K562 (cell line): ENCODE results near the gene AKT3. TPM values are rescaled to one million over a fixed set of nuclear protein-coding genes. Genes with fewer than 3 reads are reported as not detected.
"Not testable (repeated sequence)": the region's sequence is repeated elsewhere in the genome, so short reads cannot be mapped to it uniquely, and the experiment has no call there.

Experiments
- ATAC-seq: fragments of 200-7000 bp; cut with Tn5 transposase; 3 replicates; pipeline ENCODE4 v1.9.1; 2020; ENCODE audit warnings: moderate library complexity
- BruUV-seq: library from RNA; stranded (reverse); fragments of 400-500 nt; replicated peaks from 2 replicates; lab custom pipeline; 2021; lab: Mats Ljungman, UMichigan
- CTCF ChIA-PET: fragments of 300-600 bp; formaldehyde crosslinking; extraction: SDS; loops from one replicate; lab custom pipeline; 2021; ENCODE audit warnings: low intra/inter-chr PET ratio; lab: Yijun Ruan, JAX
- POLR2A ChIA-PET: fragments of 300-600, 350-650 bp; sonication (Branson Sonifier 250); formaldehyde crosslinking; extraction: SDS; loops from one replicate; lab custom pipeline; 2021; ENCODE audit warnings: antibody characterized with exemption, inconsistent platforms; lab: Yijun Ruan, JAX
- DNase-seq, 4 experiments: peaks; one replicate each; pipeline versions ENCODE4 v3.0.0 to v3.0.0-alpha.2; 2011 to 2018; ENCODE audit warnings: low spot score in 3 of 4, mixed read lengths in 3 of 4; ENCODE audit errors: extremely low read depth in 1 of 4
- FAIRE-seq: peaks from 2 replicates; lab custom pipeline; 2011; peaks lifted over from hg19 to GRCh38; lab: Jason Lieb, UNC
- H2AFZ ChIP-seq: 2 replicates; pipeline ENCODE4 v1.6.0; 2011; ENCODE audit warnings: low read depth, low read length, control low read depth, inconsistent platforms
- H3K27ac ChIP-seq: fragments of 200-600 bp; 3 replicates; pipeline ENCODE4 v1.8.0; 2011; ENCODE audit warnings: low read depth, mild to moderate bottlenecking, control low read depth, inconsistent platforms, low read length, moderate library complexity, mixed read lengths; ENCODE audit errors: extremely low read depth
- H3K27me3 ChIP-seq, 2 experiments: fragments of 300-600 bp in 1 of 2; 2 replicates in 1 of 2; 3 replicates in 1 of 2; pipeline versions ENCODE4 v1.6.0 to v1.8.0; 2011; ENCODE audit warnings: inconsistent platforms in 2 of 2, low read length in 2 of 2, mild to moderate bottlenecking in 1 of 2, mixed read lengths in 1 of 2, moderate library complexity in 1 of 2; ENCODE audit not compliant: control insufficient read depth in 2 of 2, insufficient read depth in 2 of 2
- H3K36me3 ChIP-seq: fragments of 300-600 bp; 3 replicates; pipeline ENCODE4 v1.8.0; 2011; ENCODE audit warnings: mild to moderate bottlenecking, low read length, inconsistent platforms; ENCODE audit not compliant: control insufficient read depth, insufficient read depth
- H3K4me1 ChIP-seq, 2 experiments: fragments of 200-600 bp in 1 of 2; replicated peaks in 1 of 2; 2 replicates in 1 of 2; 3 replicates in 1 of 2; pipeline versions ENCODE4 v1.5.1 to v1.8.0; 2011; ENCODE audit warnings: inconsistent platforms in 2 of 2, low read length in 2 of 2, mild to moderate bottlenecking in 1 of 2, mixed read lengths in 1 of 2, moderate library complexity in 1 of 2; ENCODE audit not compliant: control insufficient read depth in 2 of 2, insufficient read depth in 2 of 2
- H3K4me2 ChIP-seq: 2 replicates; pipeline ENCODE4 v1.6.1; 2011; ENCODE audit warnings: low read length, control low read depth, inconsistent platforms, mixed read lengths; ENCODE audit not compliant: insufficient read depth
- H3K4me3 ChIP-seq: fragments of 200-600 bp; sonication (generic), shearing (Covaris generic); 2 replicates; pipeline ENCODE4 v1.5.1; 2016; ENCODE audit warnings: control low read depth, inconsistent platforms
- H3K79me2 ChIP-seq: fragments of 200-600 bp; 3 replicates; pipeline ENCODE4 v1.8.0; 2011; ENCODE audit warnings: low read length, inconsistent platforms; ENCODE audit not compliant: control insufficient read depth, insufficient read depth
- H3K9ac ChIP-seq, 2 experiments: 2 replicates each; pipeline versions ENCODE4 v1.6.0 to v1.6.1; 2011; ENCODE audit warnings: low read depth in 2 of 2, low read length in 2 of 2, control low read depth in 1 of 2, inconsistent platforms in 1 of 2, mild to moderate bottlenecking in 1 of 2, mixed read lengths in 1 of 2; ENCODE audit not compliant: insufficient read depth in 1 of 2
- H3K9me1 ChIP-seq: one replicate; pipeline ENCODE4 v1.6.0; 2011; ENCODE audit warnings: inconsistent platforms, mild to moderate bottlenecking, low read length, moderate library complexity; ENCODE audit not compliant: control insufficient read depth, insufficient read depth
- H3K9me3 ChIP-seq: replicated peaks from 2 replicates; pipeline ENCODE4 v1.5.1; 2011; ENCODE audit warnings: low read depth, low read length, inconsistent platforms; ENCODE audit not compliant: control insufficient read depth, insufficient read depth
- H4K20me1 ChIP-seq: replicated peaks from 2 replicates; pipeline ENCODE4 v1.6.1; 2011; ENCODE audit warnings: low read length, inconsistent platforms, mixed read lengths; ENCODE audit not compliant: control insufficient read depth, insufficient read depth
- ARNT ChIP-seq, 2 experiments: fragments of 450-650 bp; IDR thresholded peaks; 2 replicates each; pipeline ENCODE4 v1.6.1; 2016; ENCODE audit warnings: mild to moderate bottlenecking in 1 of 2
- ATF1 ChIP-seq, 2 experiments: fragments of 450-650 bp in 1 of 2; IDR thresholded peaks; 2 replicates each; pipeline ENCODE4 v1.6.1; 2016; ENCODE audit warnings: missing compliant biosample characterization in 1 of 2, missing genetic modification characterization in 1 of 2
- STAG1 ChIP-seq: sonication (generic); formaldehyde crosslinking; IDR thresholded peaks from 2 replicates; pipeline ENCODE4 v1.5.0; 2020; ENCODE audit warnings: missing genetic modification reagents, borderline replicate concordance
- ZFPM2 ChIP-seq: fragments of 250-450 bp; sonication (Bioruptor Pico); IDR thresholded peaks from 2 replicates; pipeline ENCODE4 v1.5.1; 2022; ENCODE audit warnings: mild to moderate bottlenecking
- ZNF146 ChIP-seq: IDR thresholded peaks from one replicate; pipeline ENCODE4 v1.6.1; 2018; ENCODE audit warnings: missing compliant biosample characterization; ENCODE audit not compliant: unreplicated experiment
- WGBS: fragments of 100-300 bp; shearing (Covaris generic); methylation state at CpG from one replicate; pipeline ENCODE4 v1.1.6; 2016; ENCODE audit warnings: low coverage, mixed read lengths; ENCODE audit not compliant: insufficient coverage; ENCODE audit errors: missing lambda C conversion rate; 5-methylcytosine and 5-hydroxymethylcytosine counted together
- in situ Hi-C: fragments of 300-500 bp; cut with MboI; formaldehyde crosslinking; loops from 4 replicates; pipeline ENCODE4 v1.15.0; 2018; ENCODE audit warnings: inconsistent platforms, mixed read lengths
- intact Hi-C: fragments of 100-400 bp; cut with micrococcal nuclease; formaldehyde crosslinking; loops from 2 replicates; pipeline ENCODE4 v1.14.2; 2022
- polyA plus RNA-seq, 8 experiments: library from polyadenylated mRNA; depleted of rRNA in 4 of 8; stranded (reverse) in 5 of 8; unstranded in 3 of 8; fragments of >200 nt; fragmentation: Nextera tagmentation in 2 of 8; fragmentation: Illumina TruSeq in 1 of 8; extraction: Ambion mirVana in 2 of 8; extraction: Trizol in 1 of 8; gene quantifications; 2 replicates each; pipeline versions ENCODE4 v1.2.1 to v1.2.3, GENCODE V29; 2011 to 2014; ENCODE audit warnings: inconsistent platforms in 1 of 8, missing spikeins in 1 of 8
- total RNA-seq, 7 experiments: library from RNA; depleted of rRNA in 6 of 7; stranded (reverse); fragments of >200 nt in 6 of 7; fragmentation: Illumina TruSeq in 2 of 7; extraction: Trizol in 2 of 7; gene quantifications; 2 replicates each; pipeline versions ENCODE4 v1.2.1 to v1.2.3, GENCODE V29; 2011 to 2021; ENCODE audit warnings: low replicate concordance in 1 of 7

AKT3 gene
- total and polyA plus RNA-seq, 9 of the 15 experiments (the other 6 are each of a cell fraction or from before 2014, with no cell fraction given), result 0.04 to 0.54 (median 0.18) TPM; not detected in 1

DNA sequence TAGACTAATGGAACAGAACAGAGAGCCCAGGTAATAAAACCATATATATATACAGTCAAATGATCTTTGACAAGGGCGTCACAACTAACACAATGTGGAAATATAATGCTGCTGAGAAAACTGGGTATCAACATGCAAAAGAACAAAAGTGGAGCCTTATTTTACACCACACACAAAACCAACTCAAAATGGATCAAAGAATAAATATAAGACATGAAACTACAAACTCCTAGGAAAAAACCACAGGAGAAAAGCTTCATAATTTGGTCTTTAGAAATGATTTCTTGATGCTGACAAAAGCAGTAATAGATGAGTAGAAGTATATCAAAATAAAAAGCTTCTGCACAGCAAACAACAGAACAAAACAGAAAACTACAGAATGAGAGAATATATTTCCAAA, 192.2 kb downstream of the AKT3 start:
- no peaks in the 10 kb centered on the region for H3K4me1 ChIP-seq
- H3K4me2 ChIP-seq, result no peak overlapping the region
- H3K9me3 ChIP-seq, result peaks cover 2% of the 10 kb centered on the region
- H3K27me3 ChIP-seq, result no peaks in the 10 kb centered on the region
- no peaks in the 10 kb centered on the region for H3K9me1 ChIP-seq
- ATAC-seq, result no peak
- ChIA-PET CTCF (no interaction called here), POLR2A (no interaction called here)
- no peak overlapping the region for H2AFZ ChIP-seq
- DNase-seq, result no peak
- no peaks in the 10 kb centered on the region for H3K79me2 ChIP-seq
- in situ Hi-C loops, result no loop called here
- BruUV-seq, result no TSS peak
- H3K9ac ChIP-seq, result no peak overlapping the region
- no peaks in the 10 kb centered on the region for H3K36me3 ChIP-seq
- FAIRE-seq, result no peak
- intact Hi-C loops, result no loop called here
- H3K27ac ChIP-seq, result no peak overlapping the region
- no peak overlapping the region for H3K4me3 ChIP-seq
- 0% methylated on average over 1 of the region's 1 CpG for WGBS
- TF ChIP-seq ATF1 (CRISPR knock-in tag; IDR thresholded peaks at IDR 0.05) (no peak), ATF1 (tag; IDR thresholded peaks at IDR 0.05) (no peak), ARNT (IDR thresholded peaks at IDR 0.05) (no peak), ZFPM2 (no peak), STAG1 (no peak)
- TF ChIP-seq, all 486 proteins: peak for 0
- no peaks in the 10 kb centered on the region for H4K20me1 ChIP-seq

DNA sequence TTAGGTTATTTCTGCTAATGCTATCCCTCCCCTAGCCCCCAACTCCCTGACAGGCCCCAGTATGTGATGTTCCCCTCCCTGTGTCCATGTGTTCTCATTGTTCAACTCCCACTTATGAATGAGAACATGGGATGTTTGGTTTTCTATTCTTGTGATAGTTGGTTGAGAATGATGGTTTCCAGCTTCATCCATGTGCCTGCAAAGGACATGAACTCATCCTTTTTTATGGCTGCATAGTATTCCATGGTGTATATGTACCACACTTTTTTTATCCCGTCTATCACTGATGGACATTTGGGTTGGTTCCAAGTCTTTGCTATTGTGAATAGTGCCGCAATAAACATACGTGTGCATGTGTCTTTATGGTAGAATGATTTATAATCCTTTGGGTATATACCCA, 200.5 kb downstream of the AKT3 start:
- not testable (repeated sequence) for FAIRE-seq

More for the DNA sequence above, 200.5 kb downstream of the AKT3 start:
- intact Hi-C loops, H3K9me1 ChIP-seq, POLR2A ChIA-PET, H3K4me3 ChIP-seq, H3K4me2 ChIP-seq, ATAC-seq, H2AFZ ChIP-seq, CTCF ChIA-PET, H3K4me1 ChIP-seq, H3K9me3 ChIP-seq, BruUV-seq, DNase-seq, H3K27me3 ChIP-seq, H3K9ac ChIP-seq, H3K79me2 ChIP-seq, H4K20me1 ChIP-seq, in situ Hi-C loops, H3K27ac ChIP-seq, H3K36me3 ChIP-seq: not testable (repeated sequence)
- 0% methylated on average over 3 of the region's 3 CpGs for WGBS
- TF ChIP-seq ZNF146 (CRISPR knock-in tag), result peak; percentile 45
